Measurements from ENCODE around the gene MIEF1.

- TF ChIP-seq POLR2A (IDR thresholded peaks at IDR 0.05) (no peak), CTCF (IDR thresholded peaks at IDR 0.05) (no peak)
These were observed 7.5 kb upstream of the MIEF1 start for GRCh38 chr22:39494471-39495120.
